T-helper 1 cell treated with Interleukin-12 subunit alpha and Interleukin-12 subunit beta and Interleukin-4 antibody, amounts not matched to agents 30 ng/mL and 1 ng/mL, for 36 hours (primary cell): ENCODE data around the gene DDX39B. TPM values are rescaled to one million over a fixed set of nuclear protein-coding genes. Genes with fewer than 3 reads are reported as not detected.
"Not testable (repeated sequence)": the region's sequence is repeated elsewhere in the genome, so short reads cannot be mapped to it uniquely, and the experiment has no call there.

Experiments
- intact Hi-C: fragments of 100-400 bp; cut with micrococcal nuclease; formaldehyde crosslinking; loops from one replicate; pipeline ENCODE4 v1.15.1; 2024
- total RNA-seq: library from RNA; stranded (reverse); gene quantifications from 2 replicates; pipeline ENCODE4 v1.2.3, GENCODE V29; 2022

Gene DDX39B
- total RNA-seq: 422 and 431 TPM in 2 replicates

GRCh38 chr6:31541658-31542521 lies at the start of gene DDX39B:
TSS of gene DDX39B (minus strand) at chr6:31542003. CDS start at chr6:31540532, 1,471 bp downstream.
- intact Hi-C loops: loop anchor here (1.0 to 5.0 kb wide), 10 partner anchors 45 to 1295 kb away; partner anchors contain the start of genes BAG6, EHMT2, MDC1 and PRRC2A

- intact Hi-C loops: not testable (repeated sequence)
These were observed 48.9 kb upstream of the DDX39B start for GRCh38 chr6:31590691-31591090.

- intact Hi-C loops: no loop called here
These were observed 47.3 kb upstream of the DDX39B start for GRCh38 chr6:31588871-31589650.

- intact Hi-C loops: no loop called here
These were observed 46.3 kb upstream of the DDX39B start for GRCh38 chr6:31587791-31588777.

GRCh38 chr6:31586599-31587281 lies 44.9 kb upstream of the DDX39B start:
- intact Hi-C loops: loop anchor here (1.0 kb wide), 1 partner anchor 8 kb away; no protein-coding TSS in a partner anchor

- intact Hi-C loops: loop anchor here (1.0 kb wide), 1 partner anchor 8 kb away; no protein-coding TSS in a partner anchor
These were observed 44.2 kb upstream of the DDX39B start, which contains the start of gene LST1 for GRCh38 chr6:31586008-31586407. TSS of gene LST1 (plus strand) at chr6:31586277. CDS start at chr6:31587300, 1,023 bp downstream.

GRCh38 chr6:31585491-31585890 lies 43.7 kb upstream of the DDX39B start:
- intact Hi-C loops: loop anchor here (1.0 kb wide), 3 partner anchors 13 to 868 kb away; partner anchors contain the start of genes LTA, MDC1 and NFKBIL1

- intact Hi-C loops: loop anchor here (1.0 to 5.0 kb wide), 3 partner anchors 13 to 90 kb away; no protein-coding TSS in a partner anchor
These were observed 40.4 kb upstream of the DDX39B start, which contains the start of gene LTB for GRCh38 chr6:31582230-31582643. TSS of gene LTB (minus strand) at chr6:31582424. CDS start at chr6:31582417, 7 bp downstream.

GRCh38 chr6:31581434-31582229 lies 39.8 kb upstream of the DDX39B start:
- intact Hi-C loops: loop anchor here (1.0 to 5.0 kb wide), 5 partner anchors 13 to 89 kb away; partner anchors contain the start of genes NFKBIL1 and PRRC2A

- intact Hi-C loops: loop anchor here (1.0 to 5.0 kb wide), 4 partner anchors 30 to 89 kb away; partner anchors contain the start of genes NFKBIL1 and PRRC2A
These were observed 39.1 kb upstream of the DDX39B start for GRCh38 chr6:31580807-31581433.

- intact Hi-C loops: loop anchor here (1.0 to 5.0 kb wide), 3 partner anchors 29 to 88 kb away; partner anchors contain the start of gene PRRC2A
These were observed 38.6 kb upstream of the DDX39B start for GRCh38 chr6:31580438-31580740.

GRCh38 chr6:31579546-31580437 lies 38.0 kb upstream of the DDX39B start:
- intact Hi-C loops: loop anchor here (1.0 to 5.0 kb wide), 4 partner anchors 28 to 158 kb away; partner anchors contain the start of genes CLIC1 and PRRC2A

- intact Hi-C loops: loop anchor here (5.0 kb wide), 1 partner anchor 158 kb away; the partner anchor contains the start of gene CLIC1
These were observed 37.3 kb upstream of the DDX39B start for GRCh38 chr6:31579119-31579505.

- intact Hi-C loops: loop anchor here (1.0 to 5.0 kb wide), 2 partner anchors 8 to 159 kb away; partner anchors contain the start of genes CLIC1 and LST1
These were observed 36.6 kb upstream of the DDX39B start for GRCh38 chr6:31578184-31579118.

- intact Hi-C loops: loop anchor here (5.0 kb wide), 1 partner anchor 160 kb away; the partner anchor contains the start of gene CLIC1
These were observed 35.8 kb upstream of the DDX39B start for GRCh38 chr6:31577579-31577966.
